HL-60 (cell line): ENCODE data around the gene TSC22D1.

ENCODE experiments used
- DNase-seq, 2 experiments: peaks; one replicate each; pipeline ENCODE4 v3.0.0-alpha.2; 2010 to 2020; ENCODE audit warnings: low read depth in 1 of 2, low spot score in 1 of 2
- H3K27ac ChIP-seq: fragments of 250-450 bp; sonication (Bioruptor Pico); replicated peaks from 2 replicates; pipeline ENCODE4 v1.5.1; 2020; ENCODE audit warnings: mild to moderate bottlenecking, moderate library complexity
- H3K27me3 ChIP-seq: fragments of 250-450 bp; sonication (Bioruptor Pico); 2 replicates; pipeline ENCODE4 v1.5.1; 2021; ENCODE audit warnings: mild to moderate bottlenecking, moderate library complexity; ENCODE audit not compliant: insufficient read depth, poor library complexity, severe bottlenecking
- H3K4me3 ChIP-seq: replicated peaks from 2 replicates; pipeline ENCODE4 v1.5.1; 2011; ENCODE audit warnings: mild to moderate bottlenecking, control low read depth, low read length; ENCODE audit not compliant: insufficient read depth
- GABPA ChIP-seq: IDR thresholded peaks from 2 replicates; pipeline ENCODE4 v1.6.1; 2012; ENCODE audit warnings: low read depth
- POLR2AphosphoS5 ChIP-seq: IDR thresholded peaks from 2 replicates; pipeline ENCODE4 v1.6.1; 2012; ENCODE audit warnings: low read depth
- REST ChIP-seq: IDR thresholded peaks from 2 replicates; pipeline ENCODE4 v1.6.1; 2012; ENCODE audit warnings: low read depth; ENCODE audit not compliant: insufficient replicate concordance
- SPI1 ChIP-seq: IDR thresholded peaks from 2 replicates; pipeline ENCODE4 v1.6.1; 2012; ENCODE audit warnings: low read depth, mild to moderate bottlenecking, borderline replicate concordance
- TF ChIP-seq, protein P1 (sequence below): IDR thresholded peaks from one replicate; pipeline ENCODE4 v1.5.1; 2011; ENCODE audit warnings: low read length, control low read depth, inconsistent platforms; ENCODE audit not compliant: insufficient read depth

Gene TSC22D1

GRCh38 chr13:44385847-44386246, 190.3 kb downstream of the TSC22D1 start:
- Histone ChIP-seq H3K4me3 (no peak overlapping the region), H3K27ac (no peak overlapping the region), H3K27me3 (no peaks in the 10 kb centered on the region)
- TF ChIP-seq POLR2AphosphoS5 (no peak), GABPA (no peak), SPI1 (no peak), REST (no peak)
- TF ChIP-seq, protein P1, sequence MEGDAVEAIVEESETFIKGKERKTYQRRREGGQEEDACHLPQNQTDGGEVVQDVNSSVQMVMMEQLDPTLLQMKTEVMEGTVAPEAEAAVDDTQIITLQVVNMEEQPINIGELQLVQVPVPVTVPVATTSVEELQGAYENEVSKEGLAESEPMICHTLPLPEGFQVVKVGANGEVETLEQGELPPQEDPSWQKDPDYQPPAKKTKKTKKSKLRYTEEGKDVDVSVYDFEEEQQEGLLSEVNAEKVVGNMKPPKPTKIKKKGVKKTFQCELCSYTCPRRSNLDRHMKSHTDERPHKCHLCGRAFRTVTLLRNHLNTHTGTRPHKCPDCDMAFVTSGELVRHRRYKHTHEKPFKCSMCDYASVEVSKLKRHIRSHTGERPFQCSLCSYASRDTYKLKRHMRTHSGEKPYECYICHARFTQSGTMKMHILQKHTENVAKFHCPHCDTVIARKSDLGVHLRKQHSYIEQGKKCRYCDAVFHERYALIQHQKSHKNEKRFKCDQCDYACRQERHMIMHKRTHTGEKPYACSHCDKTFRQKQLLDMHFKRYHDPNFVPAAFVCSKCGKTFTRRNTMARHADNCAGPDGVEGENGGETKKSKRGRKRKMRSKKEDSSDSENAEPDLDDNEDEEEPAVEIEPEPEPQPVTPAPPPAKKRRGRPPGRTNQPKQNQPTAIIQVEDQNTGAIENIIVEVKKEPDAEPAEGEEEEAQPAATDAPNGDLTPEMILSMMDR: no peak
- no peak for DNase-seq

GRCh38 chr13:44385401-44385800, 190.7 kb downstream of the TSC22D1 start:
- Histone ChIP-seq H3K27me3 (no peaks in the 10 kb centered on the region), H3K4me3 (no peak overlapping the region), H3K27ac (no peak overlapping the region)
- DNase-seq: no peak
- TF ChIP-seq REST: no peak
- no peak for TF ChIP-seq SPI1
- TF ChIP-seq, protein P1: no peak
- no peak for TF ChIP-seq POLR2AphosphoS5
- TF ChIP-seq GABPA: no peak

GRCh38 chr13:44384778-44385177, 191.4 kb downstream of the TSC22D1 start:
- Histone ChIP-seq H3K4me3 (no peak overlapping the region), H3K27me3 (no peaks in the 10 kb centered on the region), H3K27ac (no peak overlapping the region)
- no peak for TF ChIP-seq POLR2AphosphoS5
- TF ChIP-seq SPI1: no peak
- TF ChIP-seq, protein P1: no peak
- TF ChIP-seq REST: no peak
- no peak for TF ChIP-seq GABPA
- no peak for DNase-seq
